ENCODE results near the gene UBE3A.
"Not testable (repeated sequence)": the region's sequence is repeated elsewhere in the genome, so short reads cannot be mapped to it uniquely, and the experiment has no call there.

The UBE3A gene

DNA sequence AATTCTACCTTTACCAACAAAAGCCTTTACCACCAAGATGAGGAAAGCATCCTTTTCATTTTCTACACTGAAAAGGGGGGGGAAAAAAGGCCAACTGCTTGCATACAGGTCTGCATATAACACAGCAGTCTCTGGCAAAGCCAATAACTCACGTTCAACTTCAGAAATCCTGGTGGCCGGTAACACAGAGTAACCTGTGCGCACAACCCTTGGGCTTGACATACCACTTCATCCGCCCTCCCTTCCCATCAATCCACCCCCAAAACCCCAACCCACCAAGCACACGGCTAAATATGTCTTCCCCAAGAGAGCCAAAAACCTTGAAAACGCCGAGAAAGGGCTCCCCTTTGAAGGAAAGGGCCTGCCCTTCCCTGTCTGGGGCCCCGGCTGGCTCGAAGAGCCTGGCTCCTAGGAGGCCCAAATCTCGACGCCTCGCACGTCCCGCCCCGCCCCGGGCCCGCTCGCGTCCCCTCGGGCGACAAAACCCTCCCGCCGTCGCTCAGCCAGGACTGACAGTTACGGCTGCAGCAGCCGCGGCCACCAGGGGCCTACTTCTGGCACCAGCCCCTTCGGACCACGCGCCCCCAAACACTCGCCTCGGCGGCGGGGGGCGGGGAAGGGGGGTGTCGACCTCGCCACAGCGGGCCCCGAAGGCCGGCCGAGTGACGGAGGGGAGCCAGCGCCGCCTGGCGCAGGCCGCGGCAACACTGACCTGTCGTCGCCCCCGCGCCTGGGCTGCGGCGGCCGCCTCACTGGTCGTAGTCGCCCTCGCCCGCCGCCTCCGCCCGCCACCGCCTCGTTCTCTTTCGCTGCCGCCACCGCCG lies 835 bp downstream of the UBE3A start:
- DNase-seq (ENCODE audit: low spot score), result peak; percentile 34

DNA sequence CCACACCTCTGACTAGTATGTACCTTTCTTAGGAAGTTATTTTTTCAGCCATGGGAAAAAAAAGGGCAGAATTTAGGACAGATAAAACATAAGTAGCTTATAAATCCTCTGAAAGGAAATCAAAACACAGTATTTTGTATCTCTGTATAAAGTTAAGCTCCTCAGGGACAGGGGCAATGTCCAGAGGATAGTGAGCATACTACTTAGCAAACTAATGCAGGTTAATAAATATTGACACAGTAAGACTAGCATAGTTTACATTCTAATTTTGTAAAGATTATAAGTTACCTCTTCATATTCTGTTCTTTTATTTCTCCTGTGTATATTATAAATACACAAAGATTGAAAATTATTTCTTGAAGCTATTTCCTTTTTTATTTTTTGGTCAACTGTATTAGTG lies 2.1 kb downstream of the UBE3A start:
- no peak for DNase-seq (ENCODE audit: low spot score)

DNA sequence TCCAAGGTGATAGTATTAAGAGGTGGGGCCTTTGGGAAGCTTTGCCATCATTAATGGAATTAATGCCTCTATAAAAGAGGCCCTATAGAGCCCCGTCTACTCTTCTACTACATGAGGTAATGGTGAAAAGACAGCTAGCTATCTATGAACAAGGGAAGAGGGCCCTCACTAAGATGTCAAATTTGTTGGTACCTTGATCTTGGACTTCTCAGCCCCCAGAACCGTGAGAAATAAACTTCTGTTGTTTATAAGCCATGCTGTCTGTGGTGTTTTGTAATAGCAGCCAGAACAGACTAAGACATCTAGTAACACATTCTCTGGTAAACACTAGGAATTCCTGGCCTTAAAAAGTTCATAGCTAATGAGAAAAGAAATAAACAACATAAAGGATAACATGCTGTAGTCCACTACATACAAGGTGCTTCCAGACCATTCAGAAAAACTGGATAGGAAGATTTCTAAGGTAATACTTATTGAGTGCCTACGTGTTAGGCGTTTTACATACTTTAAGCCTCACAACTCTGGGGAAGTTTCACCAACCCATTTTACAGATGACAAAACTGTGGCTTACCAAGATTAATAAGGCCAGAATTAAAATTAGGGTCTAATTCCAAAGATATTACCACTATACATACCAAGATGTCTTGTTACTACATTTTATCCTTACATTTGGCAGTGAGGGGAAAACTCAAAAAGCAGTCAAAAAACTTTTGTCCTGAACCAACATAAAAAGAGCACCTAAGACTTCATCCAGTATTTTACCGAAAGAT lies 3.2 kb downstream of the UBE3A start:
- DNase-seq (ENCODE audit: low spot score), result no peak

DNA sequence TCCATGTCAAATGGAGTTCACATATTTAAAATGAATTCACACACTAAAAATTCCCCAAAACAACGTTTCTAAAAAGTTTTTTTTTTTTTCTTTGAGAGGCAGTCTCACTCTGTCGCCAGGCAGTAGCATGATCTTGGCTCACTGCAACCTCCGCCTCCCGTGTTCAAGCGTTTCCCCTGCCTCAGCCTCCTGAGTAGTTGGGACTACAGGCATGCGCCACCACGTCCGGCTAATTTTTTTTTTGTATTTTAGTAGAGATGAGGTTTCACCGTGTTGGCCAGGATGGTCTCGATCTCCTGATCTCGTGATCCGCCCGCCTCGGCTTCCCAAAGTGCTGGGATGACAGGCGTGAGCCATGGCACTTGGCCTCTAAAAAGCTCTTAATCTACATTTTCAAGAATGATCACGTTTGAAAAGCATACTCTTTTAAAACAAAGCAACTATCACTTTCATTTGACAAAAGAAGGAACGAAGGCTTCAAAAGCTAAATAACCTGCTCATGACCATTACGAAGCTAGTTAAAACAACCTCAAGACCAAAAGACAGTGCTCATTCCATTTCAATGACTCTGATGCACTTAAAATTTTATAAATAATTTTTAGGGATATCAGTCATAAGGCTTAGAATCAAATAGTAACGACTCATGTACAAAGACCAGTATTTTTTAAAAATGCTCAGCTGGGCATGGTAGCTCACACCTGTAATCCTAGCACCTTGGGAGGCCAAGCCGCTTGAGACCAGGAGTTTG lies 5.5 kb downstream of the UBE3A start:
- DNase-seq (ENCODE audit: low spot score), result no peak

DNA sequence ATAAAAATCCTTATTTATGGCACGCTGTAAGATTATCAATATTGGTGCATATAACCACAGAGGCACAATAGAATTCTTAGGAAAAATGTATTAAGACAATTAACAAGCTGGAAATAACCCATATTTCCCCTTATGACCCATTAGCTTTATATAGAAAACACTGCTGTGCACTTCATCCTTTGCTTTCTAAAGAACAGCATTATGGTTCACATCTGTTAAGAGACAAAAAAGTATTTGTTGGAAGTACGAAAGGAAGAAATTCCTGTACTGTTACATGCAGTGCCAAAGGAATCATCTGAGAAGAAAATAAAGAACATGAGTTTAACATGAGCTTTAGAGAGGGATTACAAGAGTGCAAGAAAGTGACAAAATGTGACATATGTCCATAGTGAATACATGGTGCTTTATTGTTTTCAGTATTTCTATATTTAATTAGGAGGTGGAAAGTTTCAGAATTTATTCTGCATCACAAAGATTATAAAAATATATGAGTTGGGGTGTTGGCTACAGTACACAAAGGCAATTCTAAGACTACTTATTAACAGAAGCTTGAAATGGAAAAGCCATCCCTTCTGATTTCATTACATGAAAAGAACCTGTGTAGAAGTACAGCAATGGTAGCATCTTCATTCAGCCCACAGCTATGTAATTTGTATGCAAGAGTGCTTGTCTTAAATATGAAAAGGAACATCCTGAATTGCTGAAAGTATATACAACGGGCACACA lies 6.8 kb downstream of the UBE3A start:
- no peak for DNase-seq (ENCODE audit: low spot score)

DNA sequence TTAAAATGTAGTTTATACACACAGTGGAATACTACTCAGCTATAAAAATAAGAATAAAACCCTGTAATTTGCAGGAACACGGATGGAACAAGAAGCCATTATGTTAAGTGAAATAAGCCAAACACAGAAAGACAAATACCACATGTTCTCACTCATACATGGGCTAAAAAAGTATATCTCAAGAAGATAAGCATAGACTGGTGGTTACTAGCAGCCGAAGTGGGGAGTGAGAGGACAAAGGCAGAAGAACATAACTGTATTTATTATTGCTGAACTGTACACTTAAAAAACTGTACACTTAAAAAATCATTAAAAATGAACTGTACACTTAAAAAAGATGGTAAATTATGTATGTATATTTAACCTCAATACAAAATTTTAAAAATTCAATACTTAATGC lies 11.0 kb downstream of the UBE3A start:
- DNase-seq (ENCODE audit: low spot score), result no peak

DNA sequence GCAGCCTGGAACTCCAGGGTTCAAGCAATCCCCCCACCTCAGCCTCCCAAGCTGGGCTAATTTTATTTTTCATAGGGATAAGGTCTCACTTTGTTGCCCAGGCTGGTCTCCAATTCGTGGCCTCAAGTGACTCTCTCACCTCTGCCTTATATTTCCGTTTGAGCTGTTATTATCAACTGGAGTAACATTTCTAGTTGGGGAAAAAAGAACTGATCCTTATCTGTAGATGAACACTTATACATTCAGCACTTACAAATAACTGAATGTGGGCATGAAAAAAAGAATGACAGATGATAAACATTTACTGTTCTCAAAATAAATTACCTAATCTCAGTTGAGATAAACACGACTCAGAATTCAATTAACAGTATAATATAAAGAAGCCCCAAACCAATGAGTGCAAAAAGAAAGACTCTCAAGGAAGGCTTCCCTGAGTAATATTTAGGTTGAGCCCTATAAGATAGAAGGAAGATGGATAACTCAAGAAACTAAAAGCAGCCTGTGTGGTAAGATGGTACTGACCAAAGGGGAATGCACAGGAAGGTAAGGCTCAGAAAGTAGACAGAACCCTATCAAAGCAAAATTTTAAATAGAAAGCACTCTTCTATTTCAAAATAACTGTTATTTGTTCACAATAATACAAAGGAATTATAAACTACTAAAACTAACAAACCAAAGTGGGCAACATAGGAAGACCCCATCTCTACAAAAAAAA lies 11.8 kb downstream of the UBE3A start:
- no peak for DNase-seq (ENCODE audit: low spot score)

DNA sequence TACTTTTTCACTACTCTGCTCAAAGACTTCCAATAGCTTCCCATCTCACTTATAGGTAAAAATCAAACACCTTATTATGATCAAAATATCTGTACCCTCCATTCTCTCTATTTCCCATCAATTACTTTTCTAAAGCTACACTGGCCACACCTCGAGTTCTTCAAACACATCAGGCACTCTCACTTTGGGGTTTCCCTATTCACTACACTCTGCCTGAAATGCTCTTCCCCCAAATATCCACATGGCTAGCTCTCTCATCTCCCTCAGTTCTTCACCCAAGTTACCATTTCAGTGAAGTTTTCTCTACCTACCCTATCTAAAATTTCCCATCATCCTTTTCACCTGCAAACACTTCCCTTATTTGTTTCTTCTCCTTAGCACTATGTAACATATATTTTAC lies 14.8 kb downstream of the UBE3A start:
- DNase-seq (ENCODE audit: low spot score), result no peak

DNA sequence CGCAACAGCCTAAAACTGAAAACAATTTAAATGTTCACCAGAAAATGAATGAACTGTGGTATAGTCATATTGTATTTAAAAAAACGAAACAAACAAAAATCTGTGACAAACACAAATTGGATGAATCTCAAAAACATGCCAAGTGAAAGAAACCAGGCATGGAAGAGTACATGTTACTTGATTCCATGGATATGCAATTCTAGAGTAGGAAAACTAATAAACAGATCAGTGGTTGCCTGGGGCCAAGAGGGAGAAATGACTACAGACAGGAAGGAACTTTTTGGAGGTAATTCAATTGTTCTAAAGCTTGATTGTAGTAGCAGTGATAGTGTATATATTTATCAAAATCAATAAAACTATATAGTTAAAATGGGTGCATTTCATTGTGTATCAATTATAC lies 16.8 kb downstream of the UBE3A start:
- DNase-seq (ENCODE audit: low spot score), result no peak

DNA sequence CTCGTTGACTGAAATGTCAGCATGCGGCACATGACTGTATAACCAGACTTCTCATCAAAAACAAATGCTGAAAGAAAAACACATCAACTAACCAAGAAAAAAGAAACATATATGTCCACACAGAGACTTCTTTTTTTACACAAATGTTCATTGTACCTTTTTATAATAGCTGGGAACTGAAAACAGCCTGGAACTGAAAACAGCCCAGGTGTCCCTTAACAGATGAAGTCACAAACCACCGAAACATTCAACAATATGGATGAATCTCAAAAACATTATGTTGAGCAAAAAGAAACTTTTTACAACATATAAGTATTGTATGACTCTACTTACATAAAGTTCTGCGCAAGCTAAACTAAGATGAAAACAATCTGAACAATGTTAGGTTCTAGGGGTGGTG lies 20.6 kb downstream of the UBE3A start:
- DNase-seq (ENCODE audit: low spot score), result no peak

DNA sequence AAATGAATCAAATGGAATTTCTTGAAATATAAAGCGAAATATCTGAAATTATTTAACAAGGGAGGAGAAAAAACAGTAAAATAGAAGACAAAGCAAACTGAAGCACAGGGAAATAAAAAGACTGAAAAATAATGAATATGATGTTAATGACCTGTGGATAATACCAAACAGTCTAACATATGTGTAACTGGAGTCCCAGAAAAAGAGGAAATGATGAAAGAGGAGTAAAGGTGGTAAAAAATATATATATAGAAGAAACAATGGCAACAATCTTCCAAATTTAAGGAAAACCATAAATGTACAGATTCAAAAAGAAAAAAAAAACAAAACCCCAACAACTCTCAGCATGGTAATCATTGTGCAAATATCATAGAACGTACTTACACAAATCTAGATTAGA lies 21.2 kb downstream of the UBE3A start:
- no peak for DNase-seq (ENCODE audit: low spot score)

DNA sequence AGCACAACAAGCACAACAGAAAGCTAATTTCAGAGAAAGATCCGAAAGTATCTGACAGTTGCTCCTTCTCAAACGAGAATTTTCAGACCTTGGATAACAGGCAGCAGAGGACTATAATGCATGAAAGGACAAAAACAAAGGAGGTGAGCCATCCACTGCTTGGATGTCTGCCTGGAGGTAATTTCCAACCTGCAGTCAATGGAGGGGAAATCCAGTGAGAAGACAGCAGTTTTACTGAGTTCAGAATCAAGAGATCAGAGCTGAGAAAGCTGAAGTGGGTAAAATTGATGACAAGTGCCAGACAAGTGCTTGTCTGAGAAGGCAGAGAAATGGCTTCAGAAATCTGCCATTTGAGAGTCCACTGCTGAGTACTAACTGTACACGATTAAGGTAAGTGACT lies 22.1 kb downstream of the UBE3A start:
- no peak for DNase-seq (ENCODE audit: low spot score)

DNA sequence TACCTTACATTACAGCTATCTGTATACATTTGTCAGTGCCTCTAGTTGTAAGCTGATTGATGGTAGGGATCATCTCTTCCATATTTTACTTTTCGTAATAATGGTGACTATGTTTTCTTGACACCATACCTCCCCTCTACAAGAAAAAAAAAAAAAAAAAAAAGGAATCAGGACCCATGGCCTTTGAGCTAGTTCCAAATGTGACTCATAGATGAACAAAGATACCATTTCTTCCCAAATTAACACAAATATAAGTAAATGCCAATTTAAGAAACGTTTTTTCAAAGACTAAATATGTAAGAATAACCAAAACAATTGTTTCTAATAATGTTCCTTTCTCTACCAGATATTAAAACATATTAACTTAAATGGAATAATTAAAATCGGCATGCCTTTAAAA lies 23.1 kb downstream of the UBE3A start:
- DNase-seq (ENCODE audit: low spot score), result no peak

DNA sequence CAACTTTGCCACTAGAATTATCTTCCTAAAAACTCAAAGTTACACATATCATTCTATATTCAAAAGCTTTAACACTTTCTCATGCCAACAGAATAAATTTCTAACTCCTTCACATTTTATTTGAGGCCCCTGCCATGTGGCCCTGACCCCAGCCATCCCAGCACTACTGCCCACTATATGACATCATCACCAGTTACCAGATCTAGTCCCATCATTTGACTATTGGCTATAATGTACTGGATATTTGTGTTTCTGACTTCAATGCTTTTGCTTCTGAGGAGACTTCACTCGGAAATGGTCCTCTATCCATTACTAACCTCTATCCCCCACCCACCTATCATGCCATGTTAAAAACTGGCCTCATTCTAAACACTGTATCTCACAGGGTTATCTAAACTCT lies 23.6 kb downstream of the UBE3A start:
- no peak for DNase-seq (ENCODE audit: low spot score)

DNA sequence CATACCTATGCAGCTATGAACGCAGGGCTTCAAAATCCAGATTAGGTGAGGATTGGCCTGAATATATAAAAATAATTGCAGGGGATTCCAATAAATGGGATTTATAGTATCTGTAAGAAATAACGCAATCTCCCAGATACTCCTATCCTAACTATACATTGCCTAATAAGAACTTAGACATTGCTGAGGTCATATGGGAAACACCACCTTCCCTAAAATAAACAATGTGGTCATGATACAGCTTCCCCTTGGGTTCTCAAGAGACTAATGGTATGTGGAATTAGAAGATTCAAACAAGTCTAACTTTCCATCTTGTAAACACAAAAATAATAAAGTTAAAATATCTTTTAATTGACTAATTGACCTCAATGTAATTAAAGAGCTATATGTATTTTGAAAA lies 28.2 kb downstream of the UBE3A start:
- no peak for DNase-seq (ENCODE audit: low spot score)

DNA sequence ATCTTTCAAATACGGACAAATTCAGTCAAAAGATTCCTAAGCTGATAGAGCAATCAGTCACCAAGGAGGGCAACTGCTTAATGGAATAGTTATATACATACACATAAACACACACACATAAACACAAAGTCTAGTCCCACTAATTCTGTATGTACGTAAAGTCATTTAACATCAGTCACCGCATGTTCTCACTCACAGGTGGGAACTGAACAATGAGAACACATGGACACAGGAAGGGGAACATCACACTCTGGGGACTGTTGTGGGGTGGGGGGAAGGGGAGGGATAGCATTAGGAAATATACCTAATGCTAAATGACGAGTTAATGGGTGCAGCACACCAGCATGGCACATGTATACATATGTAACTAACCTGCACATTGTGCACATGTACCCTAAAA lies 29.1 kb downstream of the UBE3A start:
- not testable (repeated sequence) for DNase-seq (ENCODE audit: low spot score)

DNA sequence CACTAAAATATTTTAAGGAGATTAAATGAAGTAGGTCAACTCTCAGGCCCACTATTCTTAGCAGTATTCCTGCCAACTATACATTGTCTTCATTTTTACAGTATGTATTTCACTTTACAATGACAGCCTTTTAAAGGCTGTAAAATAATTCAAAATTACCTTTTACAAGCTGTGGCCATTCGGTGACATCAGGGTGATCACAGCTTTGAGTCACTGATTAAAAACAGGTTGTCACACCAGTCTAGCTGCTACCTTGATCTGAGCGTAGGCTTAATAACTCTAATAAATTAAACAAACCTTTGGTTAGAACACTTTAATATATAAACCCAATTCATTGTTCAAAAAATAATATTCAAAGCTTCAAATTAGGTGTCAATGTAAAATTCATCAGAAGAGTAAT lies 29.9 kb downstream of the UBE3A start:
- no peak for DNase-seq (ENCODE audit: low spot score)

DNA sequence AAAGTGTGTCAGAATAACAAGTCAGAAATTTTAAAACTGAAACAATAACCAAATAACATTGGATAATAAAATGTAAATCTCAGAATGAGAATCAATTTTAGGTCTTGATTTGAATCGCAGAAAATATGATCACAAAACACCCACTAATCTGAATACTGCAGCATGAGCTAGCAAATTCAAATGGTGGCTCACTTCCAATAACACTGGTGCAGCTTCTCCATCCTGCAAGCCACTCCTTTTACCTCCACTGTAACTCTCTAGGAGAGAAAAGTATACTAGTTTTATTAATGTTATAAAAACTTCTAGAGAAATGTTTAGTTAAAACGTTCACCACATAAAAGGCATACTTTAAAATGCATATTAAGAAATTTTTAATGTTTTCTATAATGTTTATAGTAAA lies 30.4 kb downstream of the UBE3A start:
- DNase-seq (ENCODE audit: low spot score), result no peak

DNA sequence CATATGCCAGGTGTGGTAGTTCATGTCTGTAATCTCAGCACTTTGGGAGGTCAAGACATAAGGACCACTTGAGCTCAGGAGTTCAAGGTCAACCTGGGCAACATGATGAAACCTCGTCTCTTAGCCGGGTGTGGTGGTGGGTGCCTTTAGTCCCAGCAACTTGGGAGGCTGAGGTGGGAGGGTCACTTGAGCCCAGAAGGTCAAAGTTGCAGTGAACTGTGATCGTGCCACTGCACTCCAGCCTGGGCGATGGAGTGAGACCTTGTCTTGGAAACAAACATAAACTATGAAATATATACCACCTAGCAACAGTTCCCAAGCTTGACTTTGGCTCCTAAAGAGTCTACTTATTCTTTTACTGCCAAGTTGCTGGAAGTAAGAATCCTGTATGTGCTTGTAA lies 30.9 kb downstream of the UBE3A start:
- DNase-seq (ENCODE audit: low spot score), result no peak

DNA sequence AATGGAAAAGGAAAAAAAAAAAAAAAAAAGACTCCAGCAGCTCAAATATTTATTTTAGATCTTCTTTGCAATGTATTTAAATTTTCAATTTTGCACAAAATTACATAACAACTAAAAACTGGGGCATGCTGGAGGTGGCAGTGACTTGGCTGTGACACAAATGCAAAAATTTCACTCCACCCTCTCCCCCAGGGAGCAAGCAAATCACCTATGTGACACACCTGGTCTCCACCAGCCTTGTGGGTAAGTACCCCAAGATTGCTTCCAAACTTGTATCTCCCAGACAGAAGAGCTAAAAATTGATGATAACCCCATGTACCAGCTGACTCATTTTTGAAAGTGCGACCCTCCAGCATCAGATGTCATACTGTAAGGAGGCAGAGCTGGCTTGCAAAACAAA lies 32.0 kb downstream of the UBE3A start:
- DNase-seq (ENCODE audit: low spot score), result no peak

DNA sequence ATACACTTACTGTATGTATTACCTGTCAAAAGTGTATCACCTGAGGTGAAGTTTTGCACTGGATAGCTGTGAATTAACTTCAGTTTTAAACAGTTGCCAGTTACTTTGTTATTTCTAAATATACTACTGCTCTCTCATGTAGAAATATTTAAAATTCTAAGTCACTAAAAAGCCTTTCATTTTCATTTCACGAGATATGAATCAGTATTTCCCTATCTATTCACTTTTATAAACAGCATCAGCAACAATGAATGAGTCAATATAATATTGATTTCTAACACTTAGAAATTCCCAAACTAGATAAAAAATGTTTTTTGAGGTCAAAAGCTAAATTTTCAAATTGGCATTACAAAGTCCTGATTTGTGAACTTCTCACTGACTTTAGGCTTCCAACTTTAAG lies 32.6 kb downstream of the UBE3A start:
- DNase-seq (ENCODE audit: low spot score), result no peak

DNA sequence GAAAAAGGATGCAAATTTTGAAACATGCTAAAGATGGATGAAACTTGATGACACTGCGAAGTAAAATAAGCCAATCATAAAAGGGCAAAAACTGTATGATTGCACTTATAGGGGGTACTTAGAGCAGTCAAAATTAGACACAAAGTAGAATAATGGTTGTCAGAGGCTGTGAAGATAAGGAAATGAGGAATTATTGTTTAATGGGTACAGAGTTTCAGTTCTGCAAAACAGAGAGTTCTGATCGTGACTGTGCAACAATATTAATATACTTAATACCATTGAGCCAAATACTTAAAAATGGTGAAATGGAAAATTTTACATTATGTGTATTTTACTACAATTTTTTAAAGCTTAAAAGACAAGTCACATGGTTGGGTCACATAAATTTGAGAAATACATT lies 35.1 kb downstream of the UBE3A start:
- no peak for DNase-seq (ENCODE audit: low spot score)

All from SW480 (cell line).